ENCODE data around the gene VASN. TPM values are rescaled to one million over a fixed set of nuclear protein-coding genes. Genes with fewer than 3 reads are reported as not detected.

The VASN gene
- total RNA-seq, 1 experiment from 2014 or later = 5.4 TPM

- BruUV-seq (replicated peaks) = no TSS peak
These were observed 36.7 kb downstream of the VASN start for GRCh38 chr16:4408323-4408690.

GRCh38 chr16:4409081-4409932 is 37.7 kb downstream of the VASN start:
- H3K4me1 ChIP-seq (ENCODE audit: insufficient read depth, low read length, poor library complexity, severe bottlenecking) = no peaks in the 10 kb centered on the region
- no peaks in the 10 kb centered on the region for H3K27me3 ChIP-seq (replicated peaks; ENCODE audit: insufficient read depth, low read depth, low read length, poor library complexity)
- no peaks in the 10 kb centered on the region for H3K36me3 ChIP-seq (ENCODE audit: insufficient read depth, low read length, poor library complexity, severe bottlenecking)
- no peak overlapping the region for H3K4me3 ChIP-seq (ENCODE audit: low read depth, low read length, poor library complexity, severe bottlenecking)
- ChIA-PET POLR2A (ENCODE audit: low non-redundant PET) (no interaction called here), CTCF (no interaction called here)
- TF ChIP-seq EZH2 (IDR thresholded peaks at IDR 0.05; ENCODE audit: borderline replicate concordance, low read depth, low read length, poor library complexity, severe bottlenecking) = no peak
- TF ChIP-seq CTCF (conservative IDR thresholded peaks at IDR 0.05; ENCODE audit: low read depth, low read length) = peak; percentile 29; the same call in 1 of the 2 replicates
- intact Hi-C loops (cut with micrococcal nuclease; ENCODE audit: unreplicated experiment) = loop anchor here (10.0 kb wide), 1 partner anchor 545 kb away; the partner anchor contains the start of gene SEC14L5
- H3K27ac ChIP-seq (ENCODE audit: low read depth, low read length, poor library complexity, severe bottlenecking) = no peak overlapping the region
- DNase-seq (ENCODE audit: low spot score) = no peak
- H3K9me3 ChIP-seq (ENCODE audit: low read depth, low read length, poor library complexity, severe bottlenecking) = no peaks in the 10 kb centered on the region
- BruUV-seq (replicated peaks) = no TSS peak

More at GRCh38 chr16:4408323-4408690, 36.7 kb downstream of the VASN start:
- H3K9me3 ChIP-seq (ENCODE audit: low read depth, low read length, poor library complexity, severe bottlenecking) = no peaks in the 10 kb centered on the region
- TF ChIP-seq CTCF (conservative IDR thresholded peaks at IDR 0.05; ENCODE audit: low read depth, low read length) (no peak), EZH2 (IDR thresholded peaks at IDR 0.05; ENCODE audit: borderline replicate concordance, low read depth, low read length, poor library complexity, severe bottlenecking) (no peak)
- no peak overlapping the region for H3K4me3 ChIP-seq (ENCODE audit: low read depth, low read length, poor library complexity, severe bottlenecking)
- H3K27ac ChIP-seq (ENCODE audit: low read depth, low read length, poor library complexity, severe bottlenecking) = no peak overlapping the region
- H3K27me3 ChIP-seq (replicated peaks; ENCODE audit: insufficient read depth, low read depth, low read length, poor library complexity) = no peaks in the 10 kb centered on the region
- CTCF ChIA-PET = no interaction called here
- intact Hi-C loops (cut with micrococcal nuclease; ENCODE audit: unreplicated experiment) = loop anchor here (10.0 kb wide), 1 partner anchor 546 kb away; the partner anchor contains the start of gene SEC14L5
- no peaks in the 10 kb centered on the region for H3K4me1 ChIP-seq (ENCODE audit: insufficient read depth, low read length, poor library complexity, severe bottlenecking)
- POLR2A ChIA-PET (ENCODE audit: low non-redundant PET) = no interaction called here
- H3K36me3 ChIP-seq (ENCODE audit: insufficient read depth, low read length, poor library complexity, severe bottlenecking) = no peaks in the 10 kb centered on the region
- DNase-seq (ENCODE audit: low spot score) = no peak

GRCh38 chr16:4410335-4411075 is 38.9 kb downstream of the VASN start:
- Histone ChIP-seq H3K27ac (ENCODE audit: low read depth, low read length, poor library complexity, severe bottlenecking) (no peak overlapping the region), H3K4me3 (ENCODE audit: low read depth, low read length, poor library complexity, severe bottlenecking) (no peak overlapping the region), H3K27me3 (replicated peaks; ENCODE audit: insufficient read depth, low read depth, low read length, poor library complexity) (no peaks in the 10 kb centered on the region), H3K4me1 (ENCODE audit: insufficient read depth, low read length, poor library complexity, severe bottlenecking) (no peaks in the 10 kb centered on the region), H3K9me3 (ENCODE audit: low read depth, low read length, poor library complexity, severe bottlenecking) (no peaks in the 10 kb centered on the region), H3K36me3 (ENCODE audit: insufficient read depth, low read length, poor library complexity, severe bottlenecking) (no peaks in the 10 kb centered on the region)
- ChIA-PET CTCF (no interaction called here), POLR2A (ENCODE audit: low non-redundant PET) (no interaction called here)
- intact Hi-C loops (cut with micrococcal nuclease; ENCODE audit: unreplicated experiment) = no loop called here
- no peak for TF ChIP-seq CTCF (conservative IDR thresholded peaks at IDR 0.05; ENCODE audit: low read depth, low read length)
- no peak for TF ChIP-seq EZH2 (IDR thresholded peaks at IDR 0.05; ENCODE audit: borderline replicate concordance, low read depth, low read length, poor library complexity, severe bottlenecking)
- BruUV-seq (replicated peaks) = no TSS peak
- no peak for DNase-seq (ENCODE audit: low spot score)

Data from A673 (cell line).